NCI-H2227 (cell line): ENCODE data around the gene SPAST.
"Not testable (repeated sequence)": the region's sequence is repeated elsewhere in the genome, so short reads cannot be mapped to it uniquely, and the experiment has no call there.

Source experiments
- DNase-seq: peaks from one replicate; lab custom pipeline; 2025; ENCODE audit not compliant: unreplicated experiment; lab: John Stamatoyannopoulos, UW

Gene SPAST, protein sequence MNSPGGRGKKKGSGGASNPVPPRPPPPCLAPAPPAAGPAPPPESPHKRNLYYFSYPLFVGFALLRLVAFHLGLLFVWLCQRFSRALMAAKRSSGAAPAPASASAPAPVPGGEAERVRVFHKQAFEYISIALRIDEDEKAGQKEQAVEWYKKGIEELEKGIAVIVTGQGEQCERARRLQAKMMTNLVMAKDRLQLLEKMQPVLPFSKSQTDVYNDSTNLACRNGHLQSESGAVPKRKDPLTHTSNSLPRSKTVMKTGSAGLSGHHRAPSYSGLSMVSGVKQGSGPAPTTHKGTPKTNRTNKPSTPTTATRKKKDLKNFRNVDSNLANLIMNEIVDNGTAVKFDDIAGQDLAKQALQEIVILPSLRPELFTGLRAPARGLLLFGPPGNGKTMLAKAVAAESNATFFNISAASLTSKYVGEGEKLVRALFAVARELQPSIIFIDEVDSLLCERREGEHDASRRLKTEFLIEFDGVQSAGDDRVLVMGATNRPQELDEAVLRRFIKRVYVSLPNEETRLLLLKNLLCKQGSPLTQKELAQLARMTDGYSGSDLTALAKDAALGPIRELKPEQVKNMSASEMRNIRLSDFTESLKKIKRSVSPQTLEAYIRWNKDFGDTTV

DNA sequence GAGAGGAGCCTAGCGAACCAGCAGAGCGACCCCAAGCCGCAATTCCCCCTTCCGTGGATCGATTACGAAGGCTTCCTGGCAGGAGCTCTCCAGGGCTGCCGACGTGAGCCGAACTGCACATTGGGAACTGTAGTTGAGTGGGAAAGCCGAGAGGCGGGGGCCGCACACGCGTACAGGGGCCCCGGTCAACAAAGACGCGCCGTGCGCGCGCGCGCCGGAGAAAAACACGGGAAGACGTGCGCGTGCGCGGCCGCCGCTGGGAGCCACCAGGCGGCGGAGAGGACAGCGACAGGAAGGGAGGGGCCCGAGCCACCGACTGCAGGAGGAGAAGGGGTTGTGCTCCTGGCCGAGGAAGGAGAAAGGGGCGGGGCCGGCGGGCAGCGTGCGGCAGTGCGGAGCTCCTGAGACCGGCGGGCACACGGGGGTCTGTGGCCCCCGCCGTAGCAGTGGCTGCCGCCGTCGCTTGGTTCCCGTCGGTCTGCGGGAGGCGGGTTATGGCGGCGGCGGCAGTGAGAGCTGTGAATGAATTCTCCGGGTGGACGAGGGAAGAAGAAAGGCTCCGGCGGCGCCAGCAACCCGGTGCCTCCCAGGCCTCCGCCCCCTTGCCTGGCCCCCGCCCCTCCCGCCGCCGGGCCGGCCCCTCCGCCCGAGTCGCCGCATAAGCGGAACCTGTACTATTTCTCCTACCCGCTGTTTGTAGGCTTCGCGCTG, at the start of gene SPAST:
TSS of gene SPAST (plus strand) at position 247 of the 711 bp plus-strand sequence. CDS start at position 523, 276 bp downstream.
- DNase-seq, result peak; percentile 99

DNA sequence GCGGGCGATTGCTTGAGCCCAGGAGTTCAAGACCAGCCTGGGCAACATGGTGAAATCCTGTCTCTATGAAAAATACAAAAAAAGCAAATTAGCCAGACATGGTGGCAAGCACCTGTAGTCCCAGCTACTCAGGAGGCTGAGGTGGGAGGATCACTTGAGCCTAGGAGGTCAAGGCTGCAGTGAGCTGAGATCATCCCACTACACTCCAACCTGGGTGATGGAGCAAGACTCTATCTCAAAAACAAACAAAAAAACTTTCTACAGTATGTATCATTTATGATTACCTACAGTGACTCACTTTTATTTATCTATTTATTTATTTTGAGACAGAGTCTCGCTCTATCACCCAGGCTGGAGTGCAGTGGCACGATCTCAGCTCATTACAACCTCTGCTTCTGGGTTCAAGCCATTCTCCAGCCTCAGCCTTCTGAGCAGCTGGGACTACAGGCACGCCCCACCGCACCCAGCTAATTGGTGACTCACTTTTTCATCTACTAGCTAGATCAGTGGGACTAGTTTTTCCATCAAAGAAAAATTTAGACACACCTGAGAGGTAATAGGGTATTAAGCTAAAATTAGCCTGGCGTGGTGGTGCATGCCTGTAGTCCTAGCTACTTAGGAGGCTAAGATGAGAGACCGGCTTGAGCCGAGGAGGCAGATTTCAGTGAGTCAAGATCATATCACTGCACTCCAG, 44.4 kb upstream of the SPAST start:
- DNase-seq, result not testable (repeated sequence)

DNA sequence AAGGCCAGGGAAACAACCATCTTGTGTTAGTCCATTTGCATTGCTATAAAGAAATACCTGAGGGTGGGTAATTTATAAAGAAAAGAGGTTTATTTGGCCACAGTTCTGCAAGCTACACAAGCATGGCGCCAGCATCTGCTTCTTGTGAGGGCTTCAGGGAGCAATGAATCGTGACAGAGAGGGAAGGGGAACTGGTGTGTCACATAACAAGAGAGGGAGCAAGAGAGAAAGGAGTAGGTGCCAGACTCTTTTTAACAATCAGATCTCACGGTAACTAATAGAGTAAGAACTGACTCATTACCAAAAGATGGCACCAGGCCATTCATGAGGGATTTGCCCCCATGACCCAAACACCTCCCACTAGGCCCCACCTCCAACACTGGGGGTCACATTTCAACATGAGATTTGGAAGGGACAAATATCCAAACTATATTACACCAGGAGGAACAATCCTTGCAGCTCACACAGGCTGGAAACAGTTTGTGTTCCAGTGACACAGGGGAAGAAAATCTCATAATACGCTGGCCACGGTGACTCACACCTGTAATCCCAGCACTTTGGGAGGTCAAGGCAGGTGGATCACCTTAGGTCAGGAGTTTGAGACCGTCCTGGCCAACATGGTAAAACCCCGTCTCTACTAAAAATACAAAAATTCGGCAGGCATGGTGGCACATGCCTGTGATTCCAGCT, 29.0 kb upstream of the SPAST start:
- not testable (repeated sequence) for DNase-seq

DNA sequence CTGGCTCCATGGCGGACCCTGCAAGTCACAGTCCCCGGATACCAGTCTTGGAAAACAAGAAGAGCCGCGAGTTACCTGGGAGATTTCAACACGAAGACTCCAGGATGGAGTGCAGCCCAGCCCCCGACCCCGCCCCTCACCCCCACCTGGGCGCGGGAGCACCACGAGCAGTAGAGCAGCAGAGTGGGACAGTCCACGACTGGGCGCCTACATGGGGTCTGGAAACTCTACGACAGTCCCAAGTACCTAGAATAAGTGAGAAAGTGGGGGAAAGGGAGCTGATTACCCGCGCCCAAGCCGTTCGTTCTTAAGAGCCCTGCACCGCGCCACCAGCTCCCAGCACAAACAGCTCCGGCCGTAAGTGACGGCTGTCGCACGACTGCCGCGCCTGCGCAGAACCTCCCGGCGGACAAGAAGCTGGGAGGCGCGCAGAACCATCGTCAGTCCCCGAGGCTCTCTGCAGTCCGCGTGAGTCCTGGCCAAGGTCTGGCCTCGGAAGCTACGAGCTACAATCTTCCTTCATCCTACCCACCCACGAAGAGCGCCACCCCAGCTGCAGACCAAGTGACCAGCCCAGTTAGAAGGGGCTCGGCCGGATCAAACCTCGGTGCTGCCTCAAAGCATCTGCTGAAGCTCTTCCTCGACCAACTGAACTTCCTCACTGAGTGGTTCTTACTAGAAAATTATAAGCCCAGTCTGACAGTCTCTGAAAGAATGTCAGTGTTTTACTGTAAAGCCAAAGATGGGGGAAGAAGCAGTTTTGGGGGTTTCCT, 23.7 kb upstream of the SPAST start, which contains the start of gene DPY30:
TSS of gene DPY30 (minus strand) at position 359 of the 773 bp plus-strand sequence. CDS start at position 10, 349 bp downstream.
- peak; percentile 95 for DNase-seq

DNA sequence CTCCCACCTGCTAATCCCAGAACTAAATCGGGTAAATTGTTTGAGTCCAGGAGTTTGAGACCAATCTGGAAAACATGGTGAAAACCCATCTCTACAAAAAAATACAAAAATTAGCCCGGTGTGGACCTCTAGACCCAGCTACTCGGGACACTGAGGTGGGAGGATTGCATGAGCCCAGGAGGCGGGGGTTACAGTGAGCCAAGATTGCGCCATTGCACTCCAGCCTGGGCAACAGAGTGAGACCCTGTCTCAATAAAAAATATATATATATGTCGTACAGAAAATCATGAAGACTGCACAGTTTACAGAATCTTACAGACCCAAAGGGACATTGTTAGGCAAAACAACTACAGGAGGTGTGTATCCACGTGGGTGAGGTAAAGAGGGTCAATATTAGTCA, 19.8 kb upstream of the SPAST start:
- no peak for DNase-seq

DNA sequence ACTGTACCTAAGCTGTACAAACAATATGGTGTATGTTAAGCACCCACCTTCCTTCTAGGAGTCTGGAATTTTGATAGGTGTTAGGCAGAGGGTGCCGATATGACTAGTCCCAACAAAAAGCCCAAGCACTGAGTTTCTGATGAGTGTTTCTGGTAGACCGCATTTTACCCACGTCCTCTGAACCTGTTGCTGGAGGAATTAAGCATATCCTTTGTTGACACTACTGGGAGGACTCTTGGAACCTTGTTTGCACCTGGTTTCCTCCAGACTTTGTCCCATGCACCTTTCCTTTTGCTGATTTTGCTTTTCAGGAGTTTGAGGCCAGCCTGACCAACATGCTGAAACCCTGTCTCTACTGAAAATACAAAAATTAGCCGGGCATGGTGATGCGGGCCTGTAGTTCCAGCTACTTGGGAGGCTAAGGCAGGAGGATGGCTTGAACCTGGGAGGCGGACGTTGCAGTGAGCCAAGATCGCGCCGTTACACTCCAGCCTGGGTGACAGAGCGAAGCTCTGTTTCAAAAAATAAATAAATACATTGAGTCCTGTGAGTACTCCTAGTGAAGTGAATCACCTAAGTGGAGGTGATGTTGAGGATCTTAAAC, 11.4 kb upstream of the SPAST start:
- DNase-seq, result no peak

DNA sequence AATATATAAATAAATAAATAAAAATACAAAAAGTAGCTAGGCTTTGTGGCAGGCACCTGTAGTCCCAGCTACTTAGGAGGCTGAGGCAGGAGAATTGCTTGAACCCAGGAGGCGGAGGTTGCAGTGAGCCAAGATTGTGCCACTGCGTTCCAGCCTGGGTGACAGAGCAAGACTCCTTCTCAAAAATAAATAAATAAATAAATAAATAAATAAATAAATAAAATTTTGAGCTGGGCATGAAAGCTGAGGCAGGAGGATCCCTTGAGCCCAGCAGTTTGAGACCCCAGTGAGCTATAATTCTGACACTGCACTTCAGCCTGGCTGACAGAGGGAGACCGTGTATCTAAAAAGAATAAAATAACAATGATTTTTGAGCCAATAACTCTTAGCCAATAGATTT, 8.8 kb upstream of the SPAST start:
- not testable (repeated sequence) for DNase-seq

DNA sequence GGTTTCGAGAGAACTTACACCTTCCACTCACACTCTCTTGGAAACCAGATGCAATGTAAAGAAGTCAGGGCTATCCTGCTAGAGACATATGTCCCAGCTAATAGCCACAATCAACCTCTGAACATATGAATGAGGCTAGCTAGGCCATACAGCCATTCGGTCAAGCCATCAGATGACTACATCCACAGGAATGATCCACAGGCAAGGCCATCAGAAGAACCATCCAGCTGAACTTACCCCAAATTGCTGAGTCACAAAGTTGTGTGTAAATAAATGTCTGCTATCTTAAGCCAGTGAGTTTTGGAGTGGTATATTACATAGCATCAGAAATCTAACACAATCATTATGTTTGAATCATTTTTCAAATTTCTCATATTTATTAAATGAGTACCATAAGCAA, 5.2 kb upstream of the SPAST start:
- no peak for DNase-seq

DNA sequence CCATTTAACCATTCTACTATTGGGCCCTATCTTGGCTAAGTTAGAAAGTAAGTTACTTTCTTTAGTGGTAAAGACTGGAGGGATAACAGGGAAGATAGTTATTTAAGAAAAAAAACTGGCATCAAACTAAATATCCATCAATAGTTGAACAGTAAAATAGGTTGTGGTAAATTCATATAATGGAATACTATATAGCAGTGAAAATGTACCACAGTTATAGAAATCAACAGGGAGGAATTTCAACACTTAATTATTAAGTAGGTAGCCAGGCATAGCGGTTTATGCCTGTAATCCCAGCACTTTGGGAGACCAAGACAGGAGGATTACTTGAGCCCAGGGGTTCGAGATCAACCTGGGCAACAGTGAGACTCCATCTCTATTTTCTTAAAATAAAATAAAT, 3.1 kb upstream of the SPAST start:
- DNase-seq, result no peak

DNA sequence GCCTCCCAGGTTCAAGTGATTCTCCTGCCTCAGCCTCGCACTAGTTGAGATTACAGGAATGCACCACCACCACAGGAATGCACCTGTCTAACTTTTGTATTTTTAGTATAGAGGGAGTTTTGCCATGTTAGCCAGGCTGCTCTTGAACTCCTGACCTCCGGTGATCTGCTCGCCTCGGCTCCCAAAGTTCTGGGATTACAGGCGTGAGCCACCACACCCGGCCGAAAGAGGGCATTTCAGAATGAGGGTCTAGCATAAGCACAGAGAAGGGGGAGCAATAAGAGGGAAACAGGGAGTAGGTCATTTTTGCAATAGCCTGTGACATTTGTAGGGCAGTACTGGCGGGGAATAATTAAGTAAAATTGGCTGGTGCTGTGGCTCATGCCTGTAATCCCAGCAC, 1.9 kb upstream of the SPAST start:
- no peak for DNase-seq

DNA sequence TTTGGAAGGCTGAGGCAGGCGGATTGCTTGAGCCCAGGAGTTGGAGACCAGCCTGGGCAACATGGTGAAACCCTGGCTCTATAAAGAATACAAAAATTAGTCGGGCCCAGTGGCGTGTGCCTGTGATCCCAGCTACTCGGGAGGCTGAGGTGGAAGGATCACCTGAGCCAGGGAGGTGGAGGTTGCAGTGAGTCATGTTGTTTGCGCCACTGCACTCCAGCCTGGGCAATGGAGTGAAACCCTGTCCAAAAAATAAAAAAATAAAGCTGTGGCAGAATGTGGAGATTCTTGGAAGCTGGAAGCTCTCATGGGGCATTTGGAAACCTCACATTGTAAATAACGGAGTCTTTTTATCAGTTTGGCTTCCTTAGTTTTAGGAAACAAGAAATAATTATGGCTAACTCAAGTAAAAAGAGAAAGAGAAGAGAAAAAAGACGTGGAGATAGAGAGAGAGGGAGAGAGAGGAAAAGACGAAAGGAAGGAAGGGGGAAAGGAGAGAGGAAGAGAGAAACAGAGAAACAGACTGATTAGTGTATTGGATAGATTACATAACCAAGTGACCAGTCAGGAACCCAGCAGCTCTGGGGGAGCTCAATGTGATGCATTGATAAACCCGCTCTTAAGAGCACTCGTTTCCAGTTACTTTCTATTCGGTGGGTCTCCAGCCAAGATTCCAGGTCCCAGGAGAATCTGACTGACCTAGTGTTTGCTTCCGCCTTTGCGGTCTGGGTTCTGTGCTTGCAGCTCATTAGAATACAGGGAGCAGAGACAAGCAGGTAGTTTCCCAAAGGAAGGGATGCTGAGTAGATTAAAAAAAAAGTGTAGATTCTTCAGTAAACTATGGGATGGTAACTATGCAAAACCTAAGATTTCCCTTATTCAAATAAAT, 1.1 kb upstream of the SPAST start:
- peak; percentile 44 for DNase-seq

DNA sequence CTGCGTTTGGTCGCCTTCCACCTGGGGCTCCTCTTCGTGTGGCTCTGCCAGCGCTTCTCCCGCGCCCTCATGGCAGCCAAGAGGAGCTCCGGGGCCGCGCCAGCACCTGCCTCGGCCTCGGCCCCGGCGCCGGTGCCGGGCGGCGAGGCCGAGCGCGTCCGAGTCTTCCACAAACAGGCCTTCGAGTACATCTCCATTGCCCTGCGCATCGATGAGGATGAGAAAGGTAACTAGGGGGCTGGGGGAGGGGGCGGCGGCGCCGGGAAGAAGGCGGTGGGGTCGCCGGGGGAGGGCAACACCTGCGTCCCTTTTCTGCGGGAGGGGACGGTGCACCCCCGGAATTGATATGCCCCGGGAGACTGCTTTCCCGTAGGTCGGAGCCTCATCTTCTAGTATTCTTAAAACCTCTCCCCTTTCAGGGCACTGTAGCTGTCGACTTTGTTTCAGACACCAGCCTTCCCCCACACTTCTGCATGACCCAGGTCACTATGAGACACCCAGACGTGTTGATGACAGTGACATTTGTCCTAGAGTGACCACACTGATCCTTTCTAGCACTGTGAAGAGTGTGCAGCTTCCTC, 755 bp downstream of the SPAST start:
- peak; percentile 41 for DNase-seq

DNA sequence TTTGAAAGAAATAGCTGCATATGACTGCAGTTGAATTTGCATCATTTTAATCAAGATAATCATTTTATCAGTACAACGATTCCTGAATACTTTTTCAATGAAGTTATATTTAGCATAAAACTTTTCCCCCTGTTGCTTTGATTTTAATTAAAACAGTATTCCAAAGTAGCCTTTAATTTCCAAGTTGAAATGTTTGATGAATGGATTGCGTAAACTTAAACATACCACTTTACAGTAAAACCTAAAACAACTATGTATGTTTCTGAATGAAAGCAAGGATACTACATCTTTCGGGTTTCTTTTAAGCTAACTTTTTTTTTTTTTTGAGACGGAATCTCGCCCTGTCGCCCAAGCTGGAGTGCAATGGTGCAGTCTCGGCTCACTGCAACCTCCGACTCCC, 1.4 kb downstream of the SPAST start:
- DNase-seq, result no peak

DNA sequence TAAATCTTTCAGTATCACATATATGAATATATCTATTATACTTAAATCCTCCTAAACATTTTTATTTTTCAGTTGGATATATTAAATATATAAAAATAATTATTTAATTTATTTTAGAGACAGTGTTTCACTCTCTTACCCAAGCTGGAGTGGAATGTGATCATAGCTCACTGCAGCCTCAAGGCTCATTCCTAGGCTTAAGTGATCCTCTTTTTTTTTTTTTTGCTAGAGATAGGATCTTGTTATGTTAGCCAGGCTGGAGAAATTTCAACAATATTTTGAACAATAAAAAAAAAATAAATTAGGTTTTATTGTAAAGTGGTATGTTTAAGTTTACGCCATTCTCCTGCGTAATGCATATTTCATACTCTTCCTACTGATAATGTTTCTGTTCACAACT, 4.2 kb downstream of the SPAST start:
- DNase-seq, result no peak

DNA sequence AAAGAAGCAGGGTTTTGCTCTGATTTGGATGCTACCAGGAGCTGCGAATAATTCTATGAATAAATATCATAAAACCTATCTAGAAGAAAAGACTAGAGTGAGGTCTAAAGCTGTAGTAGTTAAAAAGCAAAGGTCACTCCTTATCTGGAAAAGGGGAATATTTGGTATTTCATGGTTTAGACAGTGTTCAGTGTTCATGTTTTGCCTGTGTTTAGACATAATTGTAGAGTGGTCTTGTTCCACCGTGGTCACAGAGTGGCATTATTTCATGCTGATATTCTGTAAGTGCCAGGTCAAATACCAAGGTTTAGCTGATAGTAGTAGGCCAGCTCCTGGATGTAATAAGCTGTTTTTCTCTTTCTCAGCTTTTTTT, 10.8 kb downstream of the SPAST start:
- DNase-seq, result no peak

DNA sequence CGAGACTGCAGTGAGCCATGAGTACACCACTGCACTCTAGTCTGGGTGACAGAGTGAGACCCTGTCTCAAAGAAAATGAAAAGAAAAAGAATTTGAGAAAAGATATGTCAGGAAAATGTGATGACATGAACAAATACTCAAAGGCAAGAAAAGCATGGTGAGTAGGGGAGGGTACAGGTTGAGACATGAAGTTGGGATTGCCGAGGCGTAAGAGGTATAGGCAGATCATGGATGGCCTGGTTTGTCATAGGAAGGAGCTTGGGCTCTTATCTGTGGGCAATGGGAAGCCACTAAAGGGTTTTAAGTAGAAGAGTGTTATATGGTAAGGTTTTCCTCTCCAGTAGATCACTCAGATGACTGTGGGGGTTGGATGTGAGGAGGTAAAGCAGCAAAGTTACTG, 32.3 kb downstream of the SPAST start:
- no peak for DNase-seq

DNA sequence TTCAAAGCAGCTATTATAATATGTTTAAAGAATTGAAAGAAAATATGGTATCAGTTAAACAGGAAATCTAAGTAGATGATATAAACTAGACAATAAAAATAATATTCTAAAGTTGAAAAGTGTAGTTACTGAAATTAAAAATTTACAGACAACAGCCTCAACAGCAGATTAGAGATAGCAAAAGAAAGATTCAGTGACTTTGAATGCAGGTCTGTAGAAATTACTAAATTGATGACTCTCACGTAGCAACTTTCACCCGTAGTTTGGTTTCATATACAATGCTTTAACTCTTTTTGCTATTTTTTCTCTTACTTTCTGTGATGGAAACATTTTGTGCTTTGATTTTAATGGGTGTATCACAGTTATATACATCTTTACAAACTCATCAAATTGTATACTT, 44.8 kb downstream of the SPAST start:
- DNase-seq, result no peak

DNA sequence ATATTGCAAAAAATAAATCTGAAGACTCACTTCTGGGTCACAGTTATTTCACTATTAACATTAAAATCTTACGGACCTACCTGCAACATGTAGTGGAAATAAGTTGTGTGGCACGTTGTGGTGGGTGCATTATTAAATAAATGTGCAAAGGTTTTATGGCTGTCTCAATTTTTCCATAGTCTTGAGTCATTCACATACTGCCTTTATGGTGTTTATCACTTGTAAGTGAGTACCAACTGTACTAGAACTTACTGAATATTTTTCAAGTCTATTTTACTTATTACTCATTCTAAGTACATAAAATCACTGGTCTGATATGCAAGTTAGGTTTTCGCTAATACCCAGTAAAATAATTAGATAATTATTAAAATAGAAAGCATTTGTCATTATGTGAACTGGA, 54.7 kb downstream of the SPAST start:
- no peak for DNase-seq
